ENCODE data around the gene FAF1. TPM values are rescaled to one million over a fixed set of nuclear protein-coding genes. Genes with fewer than 3 reads are reported as not detected.

FAF1 gene
- total RNA-seq, 1 donor from 2014 or later: 52.0 TPM

DNA sequence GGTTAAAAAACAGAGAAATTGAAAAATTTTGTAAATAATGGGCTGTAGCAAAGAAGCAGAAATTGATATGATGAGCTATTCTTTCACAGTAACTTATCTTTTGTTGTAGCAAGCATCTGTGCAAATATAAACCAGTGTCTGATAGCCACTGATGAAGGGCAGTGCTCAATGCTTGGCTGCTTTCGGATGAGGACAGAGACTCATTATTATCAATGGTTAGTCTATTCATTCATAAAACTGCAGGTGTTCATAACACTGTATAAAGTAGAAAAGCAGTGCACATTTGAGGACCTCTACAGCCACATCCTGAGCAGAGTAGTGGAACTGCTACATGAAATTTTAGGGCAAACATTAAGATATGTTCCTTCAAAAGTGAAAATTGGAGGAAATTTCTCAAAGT lies 107.2 kb downstream of the FAF1 start:
- Mint-ChIP-seq H3K4me1 (ENCODE audit: unreplicated experiment) (peaks cover 6% of the 10 kb centered on the region), H3K27me3 (ENCODE audit: unreplicated experiment) (no peaks in the 10 kb centered on the region), H3K4me3 (ENCODE audit: unreplicated experiment) (no peak overlapping the region), H3K36me3 (ENCODE audit: unreplicated experiment) (peaks cover 5% of the 10 kb centered on the region), H3K27ac (ENCODE audit: unreplicated experiment) (no peak overlapping the region), H3K9me3 (ENCODE audit: unreplicated experiment) (peaks cover 4% of the 10 kb centered on the region)
- DNase-seq (ENCODE audit: extremely low spot score, unreplicated experiment): no peak
- TF ChIP-seq, protein P1, sequence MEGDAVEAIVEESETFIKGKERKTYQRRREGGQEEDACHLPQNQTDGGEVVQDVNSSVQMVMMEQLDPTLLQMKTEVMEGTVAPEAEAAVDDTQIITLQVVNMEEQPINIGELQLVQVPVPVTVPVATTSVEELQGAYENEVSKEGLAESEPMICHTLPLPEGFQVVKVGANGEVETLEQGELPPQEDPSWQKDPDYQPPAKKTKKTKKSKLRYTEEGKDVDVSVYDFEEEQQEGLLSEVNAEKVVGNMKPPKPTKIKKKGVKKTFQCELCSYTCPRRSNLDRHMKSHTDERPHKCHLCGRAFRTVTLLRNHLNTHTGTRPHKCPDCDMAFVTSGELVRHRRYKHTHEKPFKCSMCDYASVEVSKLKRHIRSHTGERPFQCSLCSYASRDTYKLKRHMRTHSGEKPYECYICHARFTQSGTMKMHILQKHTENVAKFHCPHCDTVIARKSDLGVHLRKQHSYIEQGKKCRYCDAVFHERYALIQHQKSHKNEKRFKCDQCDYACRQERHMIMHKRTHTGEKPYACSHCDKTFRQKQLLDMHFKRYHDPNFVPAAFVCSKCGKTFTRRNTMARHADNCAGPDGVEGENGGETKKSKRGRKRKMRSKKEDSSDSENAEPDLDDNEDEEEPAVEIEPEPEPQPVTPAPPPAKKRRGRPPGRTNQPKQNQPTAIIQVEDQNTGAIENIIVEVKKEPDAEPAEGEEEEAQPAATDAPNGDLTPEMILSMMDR (IDR thresholded peaks at IDR 0.05): no peak

DNA sequence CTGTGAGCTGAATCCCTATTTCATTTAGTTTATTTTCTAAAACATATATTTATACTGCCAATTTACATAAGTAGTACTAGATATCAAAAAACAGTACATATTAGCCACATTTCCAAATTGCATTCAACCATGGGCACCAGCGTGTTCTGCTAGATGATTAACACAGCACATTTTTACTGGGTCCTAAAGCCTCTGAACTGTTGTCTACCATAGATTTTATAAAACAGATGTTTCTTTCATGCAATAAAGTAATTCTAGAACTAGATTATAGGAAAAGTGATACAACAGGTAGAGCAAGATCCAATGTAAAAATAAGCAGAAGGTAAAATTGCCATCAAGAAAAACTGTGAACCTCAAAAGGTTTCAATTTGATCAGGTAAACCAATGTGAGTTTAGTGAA lies 108.6 kb downstream of the FAF1 start:
- H3K27ac Mint-ChIP-seq (ENCODE audit: unreplicated experiment): no peak overlapping the region
- H3K9me3 Mint-ChIP-seq (ENCODE audit: unreplicated experiment): peaks cover 12% of the 10 kb centered on the region
- no peak for DNase-seq (ENCODE audit: extremely low spot score, unreplicated experiment)
- peaks cover 6% of the 10 kb centered on the region for H3K4me1 Mint-ChIP-seq (ENCODE audit: unreplicated experiment)
- TF ChIP-seq, protein P1 (IDR thresholded peaks at IDR 0.05): no peak
- peaks cover 12% of the 10 kb centered on the region for H3K36me3 Mint-ChIP-seq (ENCODE audit: unreplicated experiment)
- H3K4me3 Mint-ChIP-seq (ENCODE audit: unreplicated experiment): no peak overlapping the region
- H3K27me3 Mint-ChIP-seq (ENCODE audit: unreplicated experiment): no peaks in the 10 kb centered on the region

DNA sequence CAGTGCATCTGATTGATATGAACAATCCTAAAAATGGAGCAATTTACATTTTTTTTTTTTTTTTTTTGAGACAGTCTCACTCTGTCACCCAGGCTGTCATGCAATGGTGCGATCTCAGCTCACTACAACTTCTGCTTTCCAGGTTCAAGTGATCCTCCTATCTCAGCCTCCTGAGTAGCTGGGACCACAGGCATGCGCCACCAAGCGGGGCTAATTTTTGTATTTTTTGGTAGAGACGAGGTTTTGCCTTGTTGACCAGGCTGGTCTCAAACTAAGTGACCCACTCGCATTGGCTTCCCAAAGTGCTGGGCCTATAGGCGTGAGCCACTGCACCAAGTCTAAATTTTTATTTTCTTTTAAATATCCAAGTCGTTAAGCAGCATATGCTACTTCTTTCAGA lies 109.0 kb downstream of the FAF1 start:
- Mint-ChIP-seq H3K27ac (ENCODE audit: unreplicated experiment) (no peak overlapping the region), H3K36me3 (ENCODE audit: unreplicated experiment) (peaks cover 12% of the 10 kb centered on the region), H3K4me1 (ENCODE audit: unreplicated experiment) (peaks cover 6% of the 10 kb centered on the region), H3K9me3 (ENCODE audit: unreplicated experiment) (peaks cover 12% of the 10 kb centered on the region), H3K27me3 (ENCODE audit: unreplicated experiment) (no peaks in the 10 kb centered on the region), H3K4me3 (ENCODE audit: unreplicated experiment) (no peak overlapping the region)
- TF ChIP-seq, protein P1 (IDR thresholded peaks at IDR 0.05): no peak
- DNase-seq (ENCODE audit: extremely low spot score, unreplicated experiment): no peak

DNA sequence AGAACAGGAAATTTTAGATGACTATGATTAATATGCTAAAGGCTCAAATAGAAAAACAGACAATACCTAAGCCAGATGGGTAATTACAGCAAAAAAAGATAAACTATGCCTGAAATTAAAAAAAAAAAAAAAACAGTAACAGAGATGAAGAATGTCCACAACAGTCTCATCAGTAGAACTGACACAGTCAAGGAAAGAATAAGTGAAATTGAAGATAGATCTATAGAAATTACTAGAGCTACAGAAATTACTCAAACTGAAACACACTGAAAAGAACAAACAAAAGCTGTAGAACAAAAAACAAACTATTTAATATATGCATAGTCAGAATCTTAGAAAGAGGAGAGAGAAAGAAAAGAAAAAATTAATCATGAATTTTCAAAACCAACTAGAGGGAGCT lies 112.8 kb downstream of the FAF1 start:
- Mint-ChIP-seq H3K27me3 (ENCODE audit: unreplicated experiment) (no peaks in the 10 kb centered on the region), H3K4me3 (ENCODE audit: unreplicated experiment) (no peak overlapping the region), H3K9me3 (ENCODE audit: unreplicated experiment) (peaks cover 12% of the 10 kb centered on the region), H3K4me1 (ENCODE audit: unreplicated experiment) (no peaks in the 10 kb centered on the region), H3K36me3 (ENCODE audit: unreplicated experiment) (peaks cover 12% of the 10 kb centered on the region), H3K27ac (ENCODE audit: unreplicated experiment) (no peak overlapping the region)
- TF ChIP-seq, protein P1 (IDR thresholded peaks at IDR 0.05): no peak
- DNase-seq (ENCODE audit: extremely low spot score, unreplicated experiment): no peak

DNA sequence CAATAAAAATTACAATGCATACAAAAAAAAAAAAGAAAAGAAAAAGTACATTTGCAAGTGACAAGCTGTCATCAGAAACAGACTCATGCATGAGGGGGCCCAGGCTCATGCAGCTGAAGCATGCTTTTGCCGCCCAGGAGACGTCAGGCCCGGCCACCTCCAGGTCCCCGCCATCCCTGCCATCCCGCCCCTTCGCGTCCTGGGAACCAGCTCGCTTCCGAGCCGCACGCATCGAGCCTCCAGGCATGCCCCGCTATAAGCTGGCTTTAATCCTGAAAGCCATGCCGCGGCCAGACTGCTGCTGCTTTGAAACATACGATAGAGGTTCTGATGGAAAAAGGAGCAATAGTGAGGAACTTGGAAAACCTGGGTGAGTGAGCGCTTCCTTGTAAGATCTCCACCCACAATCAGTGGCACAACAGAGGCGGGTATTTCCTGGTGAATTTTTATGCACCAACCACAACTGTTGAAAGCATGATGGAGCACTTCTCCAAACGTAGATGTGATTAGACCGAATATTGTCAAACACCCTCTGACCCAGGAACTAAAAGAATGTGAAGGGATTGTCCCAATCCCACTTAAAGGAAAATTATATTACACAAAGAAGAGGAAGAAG lies 113.7 kb downstream of the FAF1 start:
- peaks cover 12% of the 10 kb centered on the region for H3K9me3 Mint-ChIP-seq (ENCODE audit: unreplicated experiment)
- no peak overlapping the region for H3K4me3 Mint-ChIP-seq (ENCODE audit: unreplicated experiment)
- TF ChIP-seq, protein P1 (IDR thresholded peaks at IDR 0.05): no peak
- no peak for DNase-seq (ENCODE audit: extremely low spot score, unreplicated experiment)
- H3K36me3 Mint-ChIP-seq (ENCODE audit: unreplicated experiment): peaks cover 12% of the 10 kb centered on the region
- H3K27me3 Mint-ChIP-seq (ENCODE audit: unreplicated experiment): no peaks in the 10 kb centered on the region
- H3K27ac Mint-ChIP-seq (ENCODE audit: unreplicated experiment): no peak overlapping the region
- peaks cover 2% of the 10 kb centered on the region for H3K4me1 Mint-ChIP-seq (ENCODE audit: unreplicated experiment)
